AG04449 (cell line): ENCODE data around the gene RPL9.
"Not testable (repeated sequence)": the region's sequence is repeated elsewhere in the genome, so short reads cannot be mapped to it uniquely, and the experiment has no call there.

ENCODE experiments used
- CTCF ChIA-PET: fragments of 350-600 bp; formaldehyde crosslinking; extraction: SDS; loops from one replicate; lab custom pipeline; 2021; ENCODE audit warnings: antibody characterized with exemption; lab: Yijun Ruan, JAX
- POLR2A ChIA-PET: fragments of 400-600, 350-600 bp; formaldehyde crosslinking; extraction: SDS; loops from one replicate; lab custom pipeline; 2020; ENCODE audit warnings: antibody characterized with exemption, inconsistent platforms; lab: Yijun Ruan, JAX
- DNase-seq: peaks from one replicate; pipeline ENCODE4 v3.0.0-alpha.2; 2010; ENCODE audit warnings: low read depth, low spot score
- H3K4me3 ChIP-seq: 2 replicates; pipeline ENCODE4 v1.5.1; 2011; ENCODE audit warnings: low read depth, mild to moderate bottlenecking, control low read depth, low read length
- CTCF ChIP-seq: IDR thresholded peaks from one replicate; pipeline ENCODE4 v1.5.1; 2011; ENCODE audit warnings: mild to moderate bottlenecking, moderate library complexity, low read length, control low read depth, inconsistent platforms; ENCODE audit not compliant: insufficient read depth; ENCODE audit errors: missing control alignments

RPL9 gene

GRCh38 chr4:39422247-39422646, 36.5 kb downstream of the RPL9 start:
- no peak for TF ChIP-seq CTCF
- no peak for DNase-seq
- ChIA-PET POLR2A (no interaction called here), CTCF (interaction anchor here (0.7 kb wide), 1 partner anchor 935 kb away, joined by 4 read pairs; no protein-coding TSS in a partner anchor)
- no peak overlapping the region for H3K4me3 ChIP-seq

- no peak for TF ChIP-seq CTCF
- ChIA-PET POLR2A (no interaction called here), CTCF (interaction anchor here (1.4 kb wide), 1 partner anchor 20 kb away, joined by 4 read pairs; no protein-coding TSS in a partner anchor)
- H3K4me3 ChIP-seq, result no peak overlapping the region
- no peak for DNase-seq
Measured at GRCh38 chr4:39415678-39416283, 42.9 kb downstream of the RPL9 start.

GRCh38 chr4:39411561-39411960, 47.2 kb downstream of the RPL9 start:
- H3K4me3 ChIP-seq, DNase-seq, POLR2A ChIA-PET: not testable (repeated sequence)
- CTCF ChIA-PET, result interaction anchor here (1.6 kb wide), 1 partner anchor 18 kb away, joined by 3 read pairs; no protein-coding TSS in a partner anchor

- ChIA-PET CTCF (no interaction called here), POLR2A (no interaction called here)
- H3K4me3 ChIP-seq, result no peak overlapping the region
- DNase-seq, result no peak
- no peak for TF ChIP-seq CTCF
Measured at GRCh38 chr4:39410415-39410814, 48.3 kb downstream of the RPL9 start.

GRCh38 chr4:39407584-39407885, 51.2 kb downstream of the RPL9 start:
- H3K4me3 ChIP-seq, result no peak overlapping the region
- TF ChIP-seq CTCF, result no peak
- ChIA-PET CTCF (interaction anchor here (1.6 kb wide), 1 partner anchor 10 kb away, joined by 7 read pairs; no protein-coding TSS in a partner anchor), POLR2A (interaction anchor here (0.5 kb wide), 1 partner anchor 9 kb away, joined by 3 read pairs; no protein-coding TSS in a partner anchor)
- DNase-seq, result no peak

- ChIA-PET CTCF (interaction anchor here (1.6 kb wide), 1 partner anchor 9 kb away, joined by 7 read pairs; no protein-coding TSS in a partner anchor), POLR2A (interaction anchor here (0.5 kb wide), 1 partner anchor 9 kb away, joined by 3 read pairs; no protein-coding TSS in a partner anchor)
- no peak within 1 kb of the TSS for H3K4me3 ChIP-seq
- no peak for TF ChIP-seq CTCF
- no peak for DNase-seq
Measured at GRCh38 chr4:39406763-39407583, 51.7 kb downstream of the RPL9 start, which contains the start of gene KLB. Gene KLB, plus strand, starts transcription at chr4:39406930. Its CDS starts 20 bp downstream, at chr4:39406950.
